ENCODE data around the gene NAT16. TPM values are rescaled to one million over a fixed set of nuclear protein-coding genes. Genes with fewer than 3 reads are reported as not detected.

NAT16 gene
- total and polyA plus RNA-seq, 9 of the 15 experiments (the other 6 are each of a cell fraction or from before 2014, with no cell fraction given) = 0.04 TPM; not detected in 8

- TF ChIP-seq HNRNPL (IDR thresholded peaks at IDR 0.05; ENCODE audit: low read depth, low read length) (no peak), ZEB2 (IDR thresholded peaks at IDR 0.05) (peak; percentile 77), ZNF79 (CRISPR knock-in tag; IDR thresholded peaks at IDR 0.05; ENCODE audit: low read depth) (no peak), MBD2 (IDR thresholded peaks at IDR 0.05; ENCODE audit: borderline replicate concordance, low read depth) (peak; percentile 81), PYGO2 (tag; IDR thresholded peaks at IDR 0.05) (no peak), MGA (IDR thresholded peaks at IDR 0.05) (peak; percentile 70), E2F3 (CRISPR knock-in tag; IDR thresholded peaks at IDR 0.05) (no peak), CHAMP1 (IDR thresholded peaks at IDR 0.05) (no peak; the same call in 1 of the 2 replicates), SREBF2 (CRISPR knock-in tag; IDR thresholded peaks at IDR 0.05) (no peak)
- TF ChIP-seq, protein P1, sequence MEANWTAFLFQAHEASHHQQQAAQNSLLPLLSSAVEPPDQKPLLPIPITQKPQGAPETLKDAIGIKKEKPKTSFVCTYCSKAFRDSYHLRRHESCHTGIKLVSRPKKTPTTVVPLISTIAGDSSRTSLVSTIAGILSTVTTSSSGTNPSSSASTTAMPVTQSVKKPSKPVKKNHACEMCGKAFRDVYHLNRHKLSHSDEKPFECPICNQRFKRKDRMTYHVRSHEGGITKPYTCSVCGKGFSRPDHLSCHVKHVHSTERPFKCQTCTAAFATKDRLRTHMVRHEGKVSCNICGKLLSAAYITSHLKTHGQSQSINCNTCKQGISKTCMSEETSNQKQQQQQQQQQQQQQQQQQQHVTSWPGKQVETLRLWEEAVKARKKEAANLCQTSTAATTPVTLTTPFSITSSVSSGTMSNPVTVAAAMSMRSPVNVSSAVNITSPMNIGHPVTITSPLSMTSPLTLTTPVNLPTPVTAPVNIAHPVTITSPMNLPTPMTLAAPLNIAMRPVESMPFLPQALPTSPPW (CRISPR knock-in tag; IDR thresholded peaks at IDR 0.05) = peak; percentile 94
Observed at GRCh38 chr7:101138213-101138870, 41.8 kb downstream of the NAT16 start (continued).
